ENCODE measurements around the gene PGBD4. TPM values are rescaled to one million over a fixed set of nuclear protein-coding genes. Genes with fewer than 3 reads are reported as not detected.

Gene PGBD4
- total RNA-seq, 1 donor from 2014 or later = 2.4 TPM

- Mint-ChIP-seq H3K4me3 (no peak overlapping the region), H3K27ac (no peak overlapping the region), H3K4me1 (ENCODE audit: unreplicated experiment) (no peaks in the 10 kb centered on the region), H3K36me3 (peaks cover 27% of the 10 kb centered on the region), H3K9me3 (no peaks in the 10 kb centered on the region), H3K27me3 (no peaks in the 10 kb centered on the region)
- no peak for TF ChIP-seq CTCF (conservative IDR thresholded peaks at IDR 0.05)
- DNase-seq (ENCODE audit: extremely low spot score, unreplicated experiment) = no peak
Measured at GRCh38 chr15:34147371-34148140, 45.7 kb downstream of the PGBD4 start.

DNA sequence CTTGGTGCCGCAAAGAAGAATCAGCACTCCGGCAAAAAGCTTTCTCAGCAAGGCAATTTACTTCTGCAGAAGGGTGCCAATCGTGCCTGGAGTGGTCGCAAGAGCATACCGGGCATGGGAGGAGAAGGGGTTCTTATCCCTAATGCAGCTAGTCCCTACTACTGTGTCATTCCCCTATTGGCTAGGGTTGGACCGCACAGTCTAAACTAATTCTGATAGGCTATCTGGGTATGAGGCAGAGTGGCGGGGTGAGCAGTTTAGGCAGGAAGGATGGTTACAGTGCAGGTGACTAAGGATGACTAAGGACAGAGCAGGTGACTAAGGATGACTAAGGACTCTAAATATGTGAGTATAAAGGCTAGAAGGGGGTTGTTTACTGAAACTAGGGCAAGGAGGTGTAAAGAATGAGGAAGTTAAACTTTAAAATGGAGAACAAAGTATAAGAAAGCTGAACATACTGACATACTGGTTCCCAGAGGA lies 52.9 kb downstream of the PGBD4 start:
- H3K4me3 Mint-ChIP-seq = peak overlapping the region; percentile 13
- DNase-seq (ENCODE audit: extremely low spot score, unreplicated experiment) = no peak
- H3K27ac Mint-ChIP-seq = peak overlapping the region; percentile 96
- peaks cover 63% of the 10 kb centered on the region for H3K36me3 Mint-ChIP-seq
- peaks cover 5% of the 10 kb centered on the region for H3K4me1 Mint-ChIP-seq (ENCODE audit: unreplicated experiment)
- no peaks in the 10 kb centered on the region for H3K27me3 Mint-ChIP-seq
- no peak for TF ChIP-seq CTCF (conservative IDR thresholded peaks at IDR 0.05)
- H3K9me3 Mint-ChIP-seq = peaks cover 7% of the 10 kb centered on the region

- no peak for DNase-seq (ENCODE audit: extremely low spot score, unreplicated experiment)
- Mint-ChIP-seq H3K9me3 (peaks cover 11% of the 10 kb centered on the region), H3K4me1 (ENCODE audit: unreplicated experiment) (peaks cover 5% of the 10 kb centered on the region), H3K4me3 (no peak overlapping the region), H3K27me3 (no peaks in the 10 kb centered on the region), H3K27ac (peak overlapping the region; percentile 96), H3K36me3 (peaks cover 65% of the 10 kb centered on the region)
- no peak for TF ChIP-seq CTCF (conservative IDR thresholded peaks at IDR 0.05)
Measured at GRCh38 chr15:34155859-34156258, 54.0 kb downstream of the PGBD4 start.

Other genes starting within 250 kb of the PGBD4 start
- not detected in 2 replicates for gene CHRM5, start 133.6 kb upstream of the PGBD4 start, total RNA-seq (ENCODE audit: low replicate concordance)
- gene AVEN, start 62.9 kb upstream of the PGBD4 start, total RNA-seq (ENCODE audit: low replicate concordance) = 6.6 and 10.4 TPM in 2 replicates
- gene EMC7, start 221 bp upstream of the PGBD4 start, total RNA-seq (ENCODE audit: low replicate concordance) = 47.5 and 54.5 TPM in 2 replicates
- 51.8 and 63.9 TPM in 2 replicates for gene KATNBL1, start 108.0 kb downstream of the PGBD4 start, total RNA-seq (ENCODE audit: low replicate concordance)
- gene EMC4, start 122.9 kb downstream of the PGBD4 start, total RNA-seq (ENCODE audit: low replicate concordance) = 102 and 111 TPM in 2 replicates
- 14.5 and 15.0 TPM in 2 replicates for gene SLC12A6, start 235.7 kb downstream of the PGBD4 start, total RNA-seq (ENCODE audit: low replicate concordance)
- 143 and 157 TPM in 2 replicates for gene NOP10, start 241.1 kb downstream of the PGBD4 start, total RNA-seq (ENCODE audit: low replicate concordance)
- not detected in 2 replicates for gene NUTM1, start 241.2 kb downstream of the PGBD4 start, total RNA-seq (ENCODE audit: low replicate concordance)

Measured in type B pancreatic cell (in vitro differentiated cells).